GM12864 (cell line): ENCODE results near the gene SMIM20.

Experiments used
- DNase-seq: peaks from one replicate; pipeline ENCODE4 v3.0.0-alpha.2; 2011; ENCODE audit warnings: low read depth
- H3K4me3 ChIP-seq: 2 replicates; pipeline ENCODE4 v1.5.1; 2011; ENCODE audit warnings: mild to moderate bottlenecking, low read depth, low read length, control low read depth
- TF ChIP-seq, protein P1 (sequence below): IDR thresholded peaks from 2 replicates; pipeline ENCODE4 v1.5.1; 2011; ENCODE audit warnings: low read depth, mild to moderate bottlenecking, moderate library complexity, low read length, control low read depth, inconsistent platforms; ENCODE audit errors: missing control alignments

SMIM20 gene

DNA sequence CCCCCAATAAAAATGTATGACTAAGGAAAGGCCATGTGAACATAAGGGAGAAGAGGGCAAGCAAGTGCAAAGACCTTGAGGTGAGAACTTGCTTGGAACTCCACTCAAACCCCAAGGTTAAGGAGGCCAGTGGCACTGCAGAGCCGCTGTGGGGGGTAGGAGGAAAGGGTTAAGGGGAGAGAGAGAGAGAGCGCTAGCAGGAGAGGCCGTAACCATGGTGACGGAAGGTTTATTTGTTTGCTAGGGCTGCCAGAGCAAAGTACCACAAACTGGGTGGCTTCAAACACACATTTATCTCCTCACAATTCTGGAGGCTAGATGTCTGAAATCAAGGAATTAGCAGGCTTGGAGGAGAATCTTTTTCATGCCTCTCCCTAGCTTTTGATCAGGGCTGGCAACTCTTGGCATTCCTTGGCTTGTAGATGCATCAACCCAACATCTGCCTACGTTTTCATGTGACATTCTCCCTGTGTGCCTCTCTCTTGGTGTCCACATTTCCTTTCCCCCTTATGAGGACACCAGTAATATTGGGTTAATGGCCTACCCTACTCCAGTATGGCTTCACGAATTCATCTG, 35.2 kb downstream of the SMIM20 start:
- TF ChIP-seq, protein P1, sequence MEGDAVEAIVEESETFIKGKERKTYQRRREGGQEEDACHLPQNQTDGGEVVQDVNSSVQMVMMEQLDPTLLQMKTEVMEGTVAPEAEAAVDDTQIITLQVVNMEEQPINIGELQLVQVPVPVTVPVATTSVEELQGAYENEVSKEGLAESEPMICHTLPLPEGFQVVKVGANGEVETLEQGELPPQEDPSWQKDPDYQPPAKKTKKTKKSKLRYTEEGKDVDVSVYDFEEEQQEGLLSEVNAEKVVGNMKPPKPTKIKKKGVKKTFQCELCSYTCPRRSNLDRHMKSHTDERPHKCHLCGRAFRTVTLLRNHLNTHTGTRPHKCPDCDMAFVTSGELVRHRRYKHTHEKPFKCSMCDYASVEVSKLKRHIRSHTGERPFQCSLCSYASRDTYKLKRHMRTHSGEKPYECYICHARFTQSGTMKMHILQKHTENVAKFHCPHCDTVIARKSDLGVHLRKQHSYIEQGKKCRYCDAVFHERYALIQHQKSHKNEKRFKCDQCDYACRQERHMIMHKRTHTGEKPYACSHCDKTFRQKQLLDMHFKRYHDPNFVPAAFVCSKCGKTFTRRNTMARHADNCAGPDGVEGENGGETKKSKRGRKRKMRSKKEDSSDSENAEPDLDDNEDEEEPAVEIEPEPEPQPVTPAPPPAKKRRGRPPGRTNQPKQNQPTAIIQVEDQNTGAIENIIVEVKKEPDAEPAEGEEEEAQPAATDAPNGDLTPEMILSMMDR, result no peak
- DNase-seq, result no peak
- no peak overlapping the region for H3K4me3 ChIP-seq

DNA sequence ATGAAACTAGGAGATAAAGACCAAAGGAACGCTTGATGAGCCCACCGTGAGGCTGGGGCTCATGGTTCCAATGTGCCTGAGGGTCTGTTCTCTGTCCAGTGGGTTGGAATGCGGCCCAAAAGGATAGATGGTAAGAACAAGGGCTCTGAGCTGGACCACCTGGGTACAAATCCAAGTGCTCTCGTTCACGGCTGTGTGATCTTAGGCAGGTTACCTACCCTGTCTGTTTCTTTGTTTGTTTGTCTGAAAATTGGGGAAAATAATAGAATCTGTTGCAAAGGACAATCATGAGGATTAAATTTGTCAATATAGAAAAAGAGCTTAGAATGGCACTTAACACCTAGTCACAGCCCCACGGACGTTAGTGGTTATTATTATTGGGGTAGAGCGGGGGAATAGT, 36.0 kb downstream of the SMIM20 start:
- TF ChIP-seq, protein P1, result no peak
- H3K4me3 ChIP-seq, result no peak overlapping the region
- no peak for DNase-seq

DNA sequence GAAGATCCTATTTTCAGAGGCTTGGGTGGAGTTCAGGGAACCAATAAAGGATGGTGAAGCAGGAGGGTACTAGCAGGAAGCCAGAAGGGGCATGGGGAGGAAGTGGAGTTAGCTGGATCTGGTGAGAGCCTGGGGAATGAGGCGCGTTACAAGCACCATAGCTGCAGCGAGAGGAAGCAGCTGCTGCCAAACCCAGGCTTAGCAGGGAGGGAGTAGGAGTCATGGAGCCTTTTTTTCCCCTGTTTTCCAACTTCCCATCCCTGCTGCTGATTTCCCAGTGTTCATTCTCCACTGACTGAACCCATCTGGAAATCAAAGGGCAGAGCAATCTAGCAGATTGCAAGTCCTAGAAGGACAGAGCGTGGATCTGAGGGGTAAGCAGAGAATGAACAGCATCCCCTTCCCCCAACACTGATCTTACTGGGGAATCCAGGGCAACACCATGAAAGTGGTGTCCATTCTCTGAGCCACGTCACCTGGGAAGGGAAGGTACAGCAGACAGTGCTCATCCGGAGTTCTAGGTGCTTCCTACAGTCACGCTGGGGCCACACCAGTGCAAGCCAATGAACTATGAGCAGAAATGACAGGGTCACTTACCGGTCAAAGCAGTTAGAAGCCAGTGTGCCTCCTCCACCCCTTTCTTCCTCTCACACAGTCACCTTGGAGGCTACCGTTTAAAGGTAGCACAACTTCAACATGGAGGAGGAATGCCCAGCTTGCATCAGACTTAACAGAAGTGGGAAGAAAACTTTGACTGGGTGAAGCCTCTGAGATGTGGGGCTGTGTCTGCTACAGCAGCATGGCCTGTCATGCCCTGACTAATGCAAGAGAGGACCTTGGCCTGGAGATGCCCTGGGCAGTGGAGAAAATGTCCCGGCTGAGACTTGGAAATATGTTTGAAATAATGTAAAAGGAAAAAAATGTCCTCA, 36.7 kb downstream of the SMIM20 start:
- no peak overlapping the region for H3K4me3 ChIP-seq
- TF ChIP-seq, protein P1, result no peak
- no peak for DNase-seq

DNA sequence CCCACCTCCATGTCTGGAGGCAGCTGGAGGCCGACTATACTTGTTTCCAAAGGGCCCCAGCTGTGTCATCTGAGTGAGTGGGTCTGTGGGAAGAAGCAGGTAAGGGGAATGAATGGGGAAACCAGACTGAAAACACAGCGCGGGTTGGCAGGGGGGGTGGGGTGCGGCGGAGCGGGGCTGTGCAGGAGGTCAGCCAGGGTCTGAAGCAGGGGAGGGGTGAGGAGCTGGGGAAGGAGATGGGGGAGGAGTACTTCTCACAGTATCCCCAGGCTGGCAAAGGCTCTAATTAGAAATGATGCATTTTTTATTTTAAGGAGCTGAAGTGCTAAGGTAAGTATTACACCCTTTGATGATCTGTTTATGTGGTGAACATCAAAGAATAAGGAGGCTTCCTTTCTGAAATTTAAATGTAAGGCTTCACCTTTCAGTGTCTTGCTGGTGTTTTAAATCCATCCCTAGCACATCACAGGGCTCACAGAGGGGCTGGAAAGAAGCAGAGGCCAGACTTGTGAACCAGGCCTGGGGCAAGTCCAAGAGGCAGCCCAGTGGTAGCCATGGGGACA, 37.5 kb downstream of the SMIM20 start:
- no peak for DNase-seq
- H3K4me3 ChIP-seq, result no peak overlapping the region
- TF ChIP-seq, protein P1, result no peak

DNA sequence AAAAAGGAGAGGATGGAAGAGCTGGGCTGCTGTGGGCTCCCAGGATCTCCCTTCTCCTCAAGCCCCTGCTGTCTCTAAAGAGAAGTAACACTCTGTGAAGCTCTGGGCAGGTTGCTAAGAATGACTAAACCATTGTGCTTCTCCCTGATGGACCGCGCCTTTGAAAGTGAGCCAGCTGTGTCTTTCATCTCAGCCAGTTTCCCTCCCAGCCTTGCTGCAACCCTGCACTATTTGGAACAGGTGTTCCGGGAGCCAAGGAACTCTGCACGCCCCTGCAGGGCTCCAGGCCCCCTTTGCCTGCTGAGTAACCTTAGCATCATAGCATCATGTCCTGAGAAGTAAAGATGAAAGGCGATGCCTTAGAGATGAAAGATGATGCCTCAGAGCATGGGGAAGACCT, 39.7 kb downstream of the SMIM20 start:
- DNase-seq, result no peak
- TF ChIP-seq, protein P1, result no peak
- no peak overlapping the region for H3K4me3 ChIP-seq

DNA sequence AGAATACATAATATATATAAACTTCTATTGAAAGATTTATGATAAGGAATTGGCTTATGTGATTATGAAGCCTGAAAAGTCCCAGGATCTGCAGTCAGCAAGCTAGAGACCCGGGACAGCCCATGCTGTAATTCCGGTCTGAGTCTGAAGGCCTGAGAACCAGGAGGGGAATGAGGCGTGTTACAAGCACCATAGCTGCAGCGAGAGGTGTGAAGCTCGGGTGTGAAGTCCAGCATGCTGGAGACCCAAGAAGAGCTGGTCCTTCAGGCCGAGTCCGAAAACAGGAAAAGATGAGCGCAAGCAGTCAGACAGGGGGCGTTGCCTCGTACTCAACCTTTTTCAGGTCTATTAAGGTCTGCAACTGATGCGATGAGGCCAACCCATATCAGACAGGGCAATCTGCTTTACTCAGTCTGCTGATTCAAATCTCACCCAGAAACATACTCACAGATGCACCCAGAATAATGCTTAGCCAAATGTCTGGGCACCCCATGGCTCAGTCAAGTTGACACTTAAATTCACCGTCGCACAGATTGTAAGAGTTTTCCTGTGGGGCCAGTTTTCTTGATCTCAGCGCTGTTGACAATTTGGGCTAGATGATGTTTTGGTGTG, 40.4 kb downstream of the SMIM20 start:
- no peak for DNase-seq
- H3K4me3 ChIP-seq, result no peak overlapping the region
- TF ChIP-seq, protein P1, result no peak
